HG03575 (cell line): ENCODE measurements around the gene EYA2.
"Not testable (repeated sequence)": the region's sequence is repeated elsewhere in the genome, so short reads cannot be mapped to it uniquely, and the experiment has no call there.

ENCODE experiments used
- ATAC-seq: cut with Tn5 transposase; IDR thresholded peaks from one replicate; pipeline ENCODE4 v1.9.1; 2021; ENCODE audit not compliant: unreplicated experiment, insufficient number of reproducible peaks, low FRiP score; ENCODE audit errors: extremely low read depth

EYA2 gene

GRCh38 chr20:46928580-46929132 lies 34.0 kb downstream of the EYA2 start:
- ATAC-seq: no peak

GRCh38 chr20:46929902-46930301 lies 35.3 kb downstream of the EYA2 start:
- no peak for ATAC-seq

GRCh38 chr20:46930640-46931339 lies 36.1 kb downstream of the EYA2 start:
- ATAC-seq: no peak

GRCh38 chr20:46931699-46932098 lies 37.1 kb downstream of the EYA2 start:
- ATAC-seq: no peak

- not testable (repeated sequence) for ATAC-seq
These were observed 37.8 kb downstream of the EYA2 start for GRCh38 chr20:46932439-46932838.

GRCh38 chr20:46933150-46933549 lies 38.5 kb downstream of the EYA2 start:
- ATAC-seq: no peak

GRCh38 chr20:46934746-46935287 lies 40.2 kb downstream of the EYA2 start:
- ATAC-seq: no peak

GRCh38 chr20:46935394-46936017 lies 40.9 kb downstream of the EYA2 start:
- no peak for ATAC-seq

GRCh38 chr20:46936415-46937156 lies 41.9 kb downstream of the EYA2 start:
- ATAC-seq: no peak

GRCh38 chr20:46937157-46937523 lies 42.5 kb downstream of the EYA2 start:
- no peak for ATAC-seq

GRCh38 chr20:46937533-46938226 lies 43.0 kb downstream of the EYA2 start:
- no peak for ATAC-seq

GRCh38 chr20:46938434-46938833 lies 43.8 kb downstream of the EYA2 start:
- no peak for ATAC-seq

- ATAC-seq: no peak
These were observed 44.7 kb downstream of the EYA2 start for GRCh38 chr20:46939031-46939965.

GRCh38 chr20:46940616-46941015 lies 46.0 kb downstream of the EYA2 start:
- no peak for ATAC-seq

- ATAC-seq: no peak
These were observed 46.8 kb downstream of the EYA2 start for GRCh38 chr20:46941404-46941803.

- no peak for ATAC-seq
These were observed 49.4 kb downstream of the EYA2 start for GRCh38 chr20:46943861-46944591.

- ATAC-seq: no peak
These were observed 50.8 kb downstream of the EYA2 start for GRCh38 chr20:46945465-46945864.
